ENCODE measurements around the gene HOXD10.

The HOXD10 gene

DNA sequence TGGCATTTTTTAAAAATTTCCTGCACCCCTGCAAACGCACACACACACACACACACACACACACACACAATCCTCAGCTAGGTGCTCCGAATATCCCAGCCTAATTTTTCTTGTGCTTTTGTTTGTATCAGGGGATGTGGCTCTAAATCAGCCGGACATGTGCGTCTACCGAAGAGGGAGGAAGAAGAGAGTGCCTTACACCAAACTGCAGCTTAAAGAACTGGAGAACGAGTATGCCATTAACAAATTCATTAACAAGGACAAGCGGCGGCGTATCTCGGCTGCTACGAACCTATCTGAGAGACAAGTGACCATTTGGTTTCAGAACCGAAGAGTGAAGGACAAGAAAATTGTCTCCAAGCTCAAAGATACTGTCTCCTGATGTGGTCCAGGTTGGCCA, 22.2 kb upstream of the HOXD10 start:
- in situ Hi-C loops (cut with HindIII; ENCODE audit: low sequenced_read_pairs): loop anchor here (5.0 to 10.0 kb wide), 3 partner anchors 102 to 620 kb away; no protein-coding TSS in a partner anchor

DNA sequence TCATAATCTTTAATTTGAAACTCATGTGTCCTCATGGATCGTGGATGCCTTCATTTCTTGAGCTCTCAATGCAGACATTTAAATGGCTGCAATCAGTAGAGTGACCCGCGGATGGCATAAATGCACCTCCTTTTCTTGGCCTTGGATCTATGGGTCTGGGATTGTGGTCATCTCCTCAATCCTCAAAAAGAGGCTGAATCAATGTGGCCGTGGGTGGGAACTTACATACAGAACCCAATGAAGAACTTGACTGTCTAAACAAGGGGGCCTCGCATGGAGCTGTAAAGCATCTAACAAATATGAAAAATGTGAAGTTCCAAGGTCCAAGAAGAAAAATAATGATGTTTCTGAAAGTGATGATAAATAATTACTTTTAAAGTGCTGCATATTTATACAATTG, 21.2 kb upstream of the HOXD10 start:
- in situ Hi-C loops (cut with HindIII; ENCODE audit: low sequenced_read_pairs): loop anchor here (10.0 kb wide), 1 partner anchor 621 kb away; no protein-coding TSS in a partner anchor

DNA sequence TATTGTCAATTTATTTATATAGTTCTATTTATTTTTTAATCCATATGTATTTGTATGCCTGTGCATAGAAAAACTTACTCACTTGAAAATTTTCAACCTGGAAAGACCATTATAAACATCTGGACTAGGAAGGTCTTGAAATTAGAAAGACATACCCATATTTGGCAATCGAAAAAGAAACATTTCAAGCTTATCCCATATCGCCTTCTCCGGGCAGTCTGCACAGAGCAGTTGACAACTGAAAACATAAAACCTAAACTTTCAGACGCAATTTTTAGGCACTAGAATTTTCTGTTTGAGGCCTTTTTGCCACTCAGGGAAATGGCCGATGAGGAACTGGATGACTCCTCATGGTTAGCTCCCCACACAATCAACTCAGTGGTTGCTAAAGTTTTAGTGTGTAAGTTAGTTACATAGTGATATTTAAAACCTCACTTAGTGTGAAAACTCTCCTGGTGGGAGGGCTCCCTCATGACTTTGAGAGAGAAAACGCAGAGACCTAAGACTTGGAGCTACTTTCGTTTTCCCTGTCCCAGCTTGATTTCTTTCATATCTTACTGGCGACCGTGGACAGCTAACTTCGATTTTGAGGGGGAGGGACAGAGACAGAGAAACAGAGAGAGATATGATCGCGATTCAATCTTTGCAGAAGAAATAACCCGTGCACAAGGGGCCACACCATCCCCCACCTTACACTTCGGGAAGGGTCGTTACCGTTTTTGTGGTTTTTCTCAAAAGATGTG, 20.2 kb upstream of the HOXD10 start:
- in situ Hi-C loops (cut with HindIII; ENCODE audit: low sequenced_read_pairs): loop anchor here (10.0 kb wide), 1 partner anchor 622 kb away; no protein-coding TSS in a partner anchor

DNA sequence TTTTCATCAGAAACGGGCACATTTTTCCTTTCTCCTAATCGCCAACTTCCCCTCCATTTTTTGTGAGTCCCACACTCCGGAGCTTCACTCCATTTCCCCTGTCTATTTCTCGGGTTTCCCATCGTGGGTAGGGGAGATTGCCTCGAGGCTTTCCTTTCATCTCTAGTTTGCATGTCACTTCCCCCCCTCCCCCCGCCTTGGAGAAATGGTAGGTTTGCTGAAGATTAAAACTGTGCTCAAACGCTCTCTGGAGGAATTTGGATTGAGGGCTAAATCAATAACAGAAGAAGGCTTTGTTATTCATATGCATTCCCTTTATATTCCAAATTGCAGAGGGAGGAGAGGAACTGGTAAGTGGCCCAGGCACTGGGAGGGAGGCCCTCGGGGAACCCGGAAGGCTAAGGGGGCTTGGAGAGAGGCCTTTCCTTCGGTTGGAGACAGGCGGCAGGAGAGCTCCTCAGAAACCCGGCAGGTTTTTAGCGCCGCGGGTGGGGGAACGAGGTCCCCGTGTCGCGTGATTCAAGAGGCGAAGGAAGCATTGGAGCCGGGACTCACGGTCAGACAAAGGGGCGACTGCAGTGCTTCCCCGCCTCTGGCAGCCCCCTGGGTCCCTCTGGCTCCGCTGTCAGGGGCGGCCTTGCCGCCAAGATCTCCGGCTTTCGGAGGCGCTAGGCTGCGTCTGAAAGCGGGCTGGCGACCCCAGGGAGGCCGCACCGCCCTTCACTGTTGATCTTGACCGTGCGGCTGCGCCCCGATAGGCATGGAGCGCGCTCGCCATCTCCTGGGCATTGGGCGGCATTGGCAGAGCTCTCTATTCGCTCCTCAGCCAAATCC, 19.4 kb upstream of the HOXD10 start:
- in situ Hi-C loops (cut with HindIII; ENCODE audit: low sequenced_read_pairs): loop anchor here (10.0 kb wide), 1 partner anchor 622 kb away; no protein-coding TSS in a partner anchor

DNA sequence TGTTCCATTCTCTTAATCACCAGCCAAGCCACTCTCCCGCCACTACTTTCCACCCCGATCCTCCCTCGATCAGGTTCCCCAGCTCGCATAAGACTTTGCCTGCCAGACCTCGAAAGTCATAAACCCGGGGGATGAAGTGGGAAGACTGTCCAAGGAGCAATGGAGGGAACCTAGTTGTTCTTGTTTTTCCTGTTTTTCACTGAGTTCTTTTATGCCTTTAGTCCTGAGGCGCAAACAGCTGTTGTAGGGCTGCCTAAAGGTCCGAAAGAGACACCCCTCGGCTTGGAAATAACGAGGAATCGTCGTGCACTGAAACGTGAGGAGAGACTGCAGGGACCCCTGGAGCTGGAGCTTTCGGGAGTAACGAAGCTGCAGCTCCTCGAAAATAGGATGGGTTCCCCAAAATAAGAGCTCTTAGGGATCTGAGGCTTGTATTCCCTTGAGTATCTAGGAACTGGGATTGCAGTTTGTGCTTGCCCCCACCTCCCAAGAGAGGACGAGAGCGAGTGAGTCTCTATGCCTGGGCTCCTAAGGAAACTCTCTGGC, 18.7 kb upstream of the HOXD10 start:
- in situ Hi-C loops (cut with HindIII; ENCODE audit: low sequenced_read_pairs): loop anchor here (10.0 kb wide), 1 partner anchor 623 kb away; no protein-coding TSS in a partner anchor

DNA sequence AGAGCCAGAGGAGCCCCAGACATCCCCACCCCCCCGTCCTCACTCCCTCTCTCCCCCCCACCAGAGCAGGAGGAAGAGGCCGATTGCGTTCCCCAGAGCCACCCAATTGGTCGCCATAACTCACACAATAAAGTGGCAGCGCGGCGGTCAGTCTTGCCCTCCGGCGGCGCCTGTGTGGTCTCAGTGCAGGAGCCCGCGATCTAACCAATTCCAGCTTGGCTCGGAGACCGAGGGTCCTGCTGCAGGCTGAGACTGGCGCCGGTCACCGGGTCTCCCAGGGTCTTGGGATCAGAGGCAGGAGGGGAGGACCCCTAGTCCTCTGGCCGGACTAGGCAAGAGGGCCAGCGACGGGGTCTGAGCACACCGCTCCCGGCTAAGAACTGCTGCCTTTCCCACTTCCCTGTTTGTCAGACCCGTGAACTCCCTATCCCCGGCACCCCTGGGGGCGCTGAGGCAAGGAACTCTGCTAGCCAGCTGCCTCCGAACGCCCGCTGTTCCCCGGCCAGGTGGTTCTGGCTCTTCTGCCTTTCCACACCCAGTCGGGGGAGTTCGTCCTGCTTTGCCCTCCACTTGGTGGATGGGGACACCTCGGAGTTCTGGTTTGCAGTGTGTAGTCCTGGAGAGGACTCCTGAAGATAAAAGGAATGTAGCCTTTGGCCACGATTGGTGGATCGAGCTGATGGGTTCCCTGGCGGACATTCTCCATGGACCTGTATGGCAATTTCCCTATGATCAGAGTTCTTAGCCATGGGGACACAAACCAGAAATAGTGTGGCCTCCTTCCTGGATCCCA, 18.0 kb upstream of the HOXD10 start:
- in situ Hi-C loops (cut with HindIII; ENCODE audit: low sequenced_read_pairs): loop anchor here (10.0 kb wide), 1 partner anchor 624 kb away; no protein-coding TSS in a partner anchor

DNA sequence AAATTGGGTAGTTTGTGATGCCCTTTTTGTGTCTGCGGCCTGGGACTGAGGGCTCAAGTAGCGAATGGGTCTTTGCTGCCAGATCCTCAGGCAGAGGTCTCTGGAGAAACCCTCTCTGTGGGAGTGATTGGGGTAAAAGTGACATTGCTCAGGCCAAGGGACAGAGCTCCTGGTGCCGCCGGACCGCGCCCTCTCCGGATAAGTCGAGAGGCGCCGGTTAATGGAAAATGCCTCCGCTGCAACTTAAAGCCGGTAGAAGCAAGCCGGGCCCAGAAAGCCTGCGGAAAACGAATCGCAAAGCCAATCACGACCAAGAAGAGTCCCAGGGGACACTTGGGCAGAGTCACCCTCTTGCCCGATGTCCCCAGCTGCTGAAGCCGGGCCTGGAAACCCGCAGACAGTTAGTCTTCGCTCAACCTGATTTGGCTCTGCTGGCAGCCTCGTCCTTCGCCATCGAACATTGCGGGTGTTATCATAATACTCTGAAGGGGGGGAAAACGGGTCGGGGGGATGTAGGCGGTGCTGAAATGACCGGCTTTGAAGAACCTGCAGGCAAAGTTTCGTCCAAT, 17.3 kb upstream of the HOXD10 start:
- in situ Hi-C loops (cut with HindIII; ENCODE audit: low sequenced_read_pairs): loop anchor here (10.0 kb wide), 1 partner anchor 624 kb away; no protein-coding TSS in a partner anchor

DNA sequence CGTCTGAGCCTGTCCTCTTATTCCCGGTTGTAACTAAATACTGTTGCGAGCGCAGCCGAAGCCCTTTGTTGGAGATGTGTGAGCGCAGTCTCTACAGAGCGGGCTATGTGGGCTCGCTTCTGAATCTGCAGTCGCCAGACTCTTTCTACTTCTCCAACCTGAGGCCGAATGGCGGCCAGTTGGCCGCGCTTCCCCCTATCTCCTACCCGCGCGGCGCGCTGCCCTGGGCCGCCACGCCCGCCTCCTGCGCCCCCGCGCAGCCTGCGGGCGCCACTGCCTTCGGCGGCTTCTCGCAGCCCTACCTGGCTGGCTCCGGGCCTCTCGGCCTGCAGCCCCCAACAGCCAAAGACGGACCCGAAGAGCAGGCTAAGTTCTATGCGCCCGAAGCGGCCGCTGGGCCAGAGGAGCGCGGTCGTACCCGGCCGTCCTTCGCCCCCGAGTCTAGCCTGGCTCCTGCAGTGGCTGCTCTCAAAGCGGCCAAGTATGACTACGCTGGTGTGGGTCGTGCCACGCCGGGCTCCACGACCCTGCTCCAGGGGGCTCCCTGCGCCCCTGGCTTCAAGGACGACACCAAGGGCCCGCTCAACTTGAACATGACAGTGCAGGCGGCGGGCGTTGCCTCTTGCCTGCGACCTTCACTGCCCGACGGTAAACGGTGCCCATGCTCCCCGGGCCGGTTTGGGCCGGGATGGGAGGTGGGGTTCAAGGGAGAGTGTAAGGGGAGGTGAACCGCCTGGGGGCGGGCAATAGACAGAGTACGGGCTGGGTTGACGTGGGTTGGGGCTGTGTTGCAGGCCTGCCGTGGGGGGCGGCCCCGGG, 16.6 kb upstream of the HOXD10 start, which contains the start of gene HOXD12:
Gene HOXD12 (plus strand): TSS at position 68 of the 819 bp plus-strand sequence. CDS start 7 bp downstream, at position 75.
- in situ Hi-C loops (cut with HindIII; ENCODE audit: low sequenced_read_pairs): loop anchor here (10.0 to 25.0 kb wide), 2 partner anchors 625 to 1037 kb away; no protein-coding TSS in a partner anchor

DNA sequence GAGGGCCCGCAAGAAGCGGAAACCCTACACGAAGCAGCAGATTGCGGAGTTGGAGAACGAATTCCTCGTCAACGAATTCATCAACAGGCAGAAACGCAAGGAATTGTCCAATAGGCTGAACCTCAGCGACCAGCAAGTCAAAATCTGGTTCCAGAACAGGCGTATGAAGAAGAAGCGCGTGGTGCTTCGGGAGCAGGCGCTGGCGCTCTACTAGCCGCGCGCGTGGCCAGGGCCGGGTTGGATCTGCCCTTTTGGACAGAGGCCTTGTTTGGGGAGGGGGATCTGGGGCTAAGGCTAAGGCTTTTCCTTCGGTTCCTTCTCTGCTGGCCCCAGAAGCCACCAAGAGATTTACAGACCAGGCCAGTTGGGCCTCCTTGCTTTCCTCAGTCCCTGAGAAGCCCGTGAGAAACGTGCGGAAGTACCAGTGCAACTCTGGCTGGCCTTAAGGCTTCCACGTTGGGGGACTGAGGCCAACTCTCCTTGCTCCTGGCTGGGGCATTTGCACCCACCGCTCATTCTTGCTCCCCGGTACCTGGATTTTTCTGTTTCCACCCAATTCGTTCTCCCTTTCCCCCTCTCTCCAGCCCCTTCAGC, 15.9 kb upstream of the HOXD10 start:
- in situ Hi-C loops (cut with HindIII; ENCODE audit: low sequenced_read_pairs): loop anchor here (25.0 kb wide), 1 partner anchor 1037 kb away; no protein-coding TSS in a partner anchor

DNA sequence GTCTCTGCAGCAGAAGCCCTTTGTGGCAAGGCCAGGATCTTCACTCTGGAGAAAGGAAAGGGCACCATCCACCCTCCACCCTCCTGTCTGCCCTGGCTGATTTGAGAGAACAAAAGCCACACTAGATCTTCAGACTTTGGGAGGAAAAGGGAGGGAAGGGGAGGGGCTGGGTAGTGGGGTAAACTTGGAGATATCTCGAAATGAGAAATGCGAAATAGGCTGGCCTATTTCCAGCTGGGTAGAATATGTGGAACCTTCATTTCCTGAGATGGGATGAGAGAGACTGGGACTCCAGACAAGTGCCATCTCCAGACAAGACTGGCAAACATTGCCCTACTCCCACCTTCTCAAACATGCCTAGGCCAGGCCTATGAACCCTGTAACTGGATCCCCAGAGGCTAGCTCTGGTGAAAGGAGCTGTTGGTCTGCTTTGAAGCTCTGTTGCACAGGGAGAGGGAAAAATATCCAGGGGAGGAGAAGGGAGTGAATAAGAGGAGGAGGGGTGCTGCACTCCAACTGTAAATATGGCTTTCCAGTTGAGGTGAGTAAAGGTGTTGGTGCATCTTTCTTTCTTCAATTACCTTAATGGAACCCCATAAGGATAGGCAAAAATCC, 15.3 kb upstream of the HOXD10 start:
- in situ Hi-C loops (cut with HindIII; ENCODE audit: low sequenced_read_pairs): loop anchor here (25.0 kb wide), 1 partner anchor 1036 kb away; no protein-coding TSS in a partner anchor

DNA sequence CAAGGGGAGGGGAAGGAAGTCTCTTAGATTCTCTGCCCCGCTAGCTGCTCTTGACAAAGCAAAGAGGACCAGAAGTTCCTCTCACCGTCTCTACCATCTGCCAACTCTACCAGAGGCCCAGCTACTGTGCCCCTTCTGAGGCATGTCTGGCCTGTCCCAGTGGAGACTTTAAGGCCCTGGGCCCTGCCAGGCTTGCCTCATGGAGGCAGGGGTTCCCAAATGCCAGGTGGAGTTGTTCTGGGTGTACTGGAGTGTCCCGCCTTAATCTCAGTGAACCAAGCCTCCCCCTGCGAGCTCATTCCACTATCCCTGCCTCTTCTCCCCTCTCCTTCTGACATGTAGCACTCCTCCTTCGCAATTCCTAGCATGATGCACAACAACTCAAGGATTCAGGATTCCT, 14.7 kb upstream of the HOXD10 start:
- in situ Hi-C loops (cut with HindIII; ENCODE audit: low sequenced_read_pairs): loop anchor here (25.0 kb wide), 1 partner anchor 1035 kb away; no protein-coding TSS in a partner anchor

DNA sequence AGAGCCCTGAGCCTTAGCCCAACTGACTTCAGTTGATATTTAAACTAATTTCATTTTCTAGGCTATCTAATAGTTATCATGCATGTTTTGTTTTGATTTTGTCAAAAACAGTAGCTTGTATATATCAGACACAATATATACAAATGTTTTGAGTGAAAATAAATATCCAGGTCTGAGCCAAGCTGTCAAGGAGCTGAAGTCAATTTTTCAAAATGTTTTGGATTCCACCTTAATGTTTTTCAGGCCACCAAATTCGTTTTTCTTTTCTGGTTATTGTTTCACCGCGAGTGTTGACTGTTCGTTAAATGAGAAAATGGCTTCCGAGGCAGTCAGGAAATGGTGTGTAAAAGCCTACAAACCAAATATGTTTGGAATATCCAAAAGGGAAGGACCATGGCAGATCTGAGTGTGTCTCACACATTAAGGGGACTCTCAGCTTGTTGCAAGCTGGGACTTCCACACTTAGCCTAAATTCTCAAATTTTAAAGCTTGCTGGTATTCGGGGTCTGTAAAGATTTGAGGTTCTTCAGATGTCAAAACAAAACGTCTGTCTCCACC, 14.2 kb upstream of the HOXD10 start:
- in situ Hi-C loops (cut with HindIII; ENCODE audit: low sequenced_read_pairs): loop anchor here (25.0 kb wide), 1 partner anchor 1035 kb away; no protein-coding TSS in a partner anchor

DNA sequence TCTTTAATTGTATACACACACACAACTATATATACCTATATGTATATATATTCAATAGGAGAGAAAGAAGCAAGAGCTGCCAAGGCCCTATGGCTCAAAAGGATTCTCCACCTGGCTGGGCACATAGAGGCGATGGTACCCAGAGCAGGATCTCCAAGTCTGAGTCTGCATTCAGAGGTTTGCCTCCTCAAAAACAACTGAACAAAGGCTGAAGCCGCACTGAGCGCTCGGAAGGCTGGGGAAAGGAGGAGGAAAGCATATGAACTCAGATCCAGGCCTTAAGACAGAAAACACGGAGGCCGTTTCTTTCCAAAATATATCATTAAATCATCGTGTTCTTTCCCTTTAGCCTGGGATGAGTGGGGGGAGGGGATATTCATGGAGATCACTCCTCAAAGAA, 13.4 kb upstream of the HOXD10 start:
- in situ Hi-C loops (cut with HindIII; ENCODE audit: low sequenced_read_pairs): loop anchor here (25.0 kb wide), 1 partner anchor 1034 kb away; no protein-coding TSS in a partner anchor

DNA sequence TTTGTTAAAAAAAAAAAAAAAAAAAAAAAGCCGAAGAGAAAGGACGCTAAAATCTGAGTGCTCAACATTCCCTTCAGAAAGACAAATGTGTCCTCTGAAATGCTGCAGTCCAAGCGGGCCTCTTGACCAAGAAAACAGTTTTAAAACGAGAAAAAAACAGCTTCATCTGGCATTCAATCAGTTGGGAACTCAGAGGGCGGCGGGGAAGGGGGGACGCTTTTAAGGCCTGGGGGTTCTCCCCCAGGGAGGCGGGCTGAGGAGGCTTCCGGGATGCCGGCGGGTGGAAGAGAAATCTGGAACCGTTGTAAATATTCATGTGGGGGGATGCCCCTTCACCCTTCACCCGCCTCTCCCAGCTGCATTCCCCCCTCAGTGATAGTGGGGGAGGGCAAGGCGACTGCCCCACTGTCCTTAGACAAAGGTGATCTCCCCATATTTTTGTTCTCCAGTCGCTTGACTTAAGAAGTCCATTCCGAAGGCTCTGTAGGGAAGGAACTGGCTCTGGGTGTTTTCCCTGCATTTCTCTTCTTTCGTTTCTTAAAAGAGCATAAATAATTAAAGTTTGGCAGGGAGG, 12.7 kb upstream of the HOXD10 start:
- in situ Hi-C loops (cut with HindIII; ENCODE audit: low sequenced_read_pairs): loop anchor here (25.0 kb wide), 1 partner anchor 1033 kb away; no protein-coding TSS in a partner anchor

DNA sequence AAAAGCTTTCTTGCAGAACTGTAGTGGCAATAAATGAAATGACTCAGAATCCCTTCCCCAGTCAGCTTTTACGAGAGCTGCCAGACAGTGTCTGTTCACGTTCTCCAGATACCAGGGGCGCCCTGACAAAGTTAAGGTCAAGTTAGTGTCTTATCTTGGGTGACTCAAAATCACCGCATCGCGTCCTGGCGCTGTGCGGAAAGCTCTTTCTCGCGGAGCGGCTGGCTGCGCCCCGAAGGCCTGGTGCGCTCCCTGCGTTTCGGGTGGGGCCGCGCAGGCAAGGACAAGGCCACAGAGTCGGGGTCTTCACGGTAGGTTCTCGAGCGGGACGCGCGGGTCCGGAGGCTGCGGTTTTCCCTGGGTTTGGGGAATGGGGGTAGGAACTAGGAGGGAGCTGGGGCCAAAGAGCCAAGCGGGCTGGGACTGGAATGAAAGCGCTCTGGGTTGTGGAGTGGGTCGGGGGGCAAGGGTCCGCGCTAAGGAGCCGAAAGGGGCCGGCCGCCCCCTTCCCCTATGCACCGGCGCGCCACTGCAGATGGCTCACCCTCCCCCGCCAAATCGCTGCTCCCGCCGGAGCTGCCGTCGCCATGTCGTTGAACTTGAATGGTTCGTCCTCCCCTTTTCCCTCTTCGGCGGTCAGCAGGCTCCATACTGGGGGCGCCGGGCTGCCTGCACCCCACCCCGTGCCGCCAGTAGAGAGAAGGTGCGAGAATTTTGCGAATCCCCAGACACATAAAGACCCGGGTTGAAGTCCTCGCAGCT, 12.1 kb upstream of the HOXD10 start:
- in situ Hi-C loops (cut with HindIII; ENCODE audit: low sequenced_read_pairs): loop anchor here (25.0 kb wide), 1 partner anchor 1033 kb away; no protein-coding TSS in a partner anchor

DNA sequence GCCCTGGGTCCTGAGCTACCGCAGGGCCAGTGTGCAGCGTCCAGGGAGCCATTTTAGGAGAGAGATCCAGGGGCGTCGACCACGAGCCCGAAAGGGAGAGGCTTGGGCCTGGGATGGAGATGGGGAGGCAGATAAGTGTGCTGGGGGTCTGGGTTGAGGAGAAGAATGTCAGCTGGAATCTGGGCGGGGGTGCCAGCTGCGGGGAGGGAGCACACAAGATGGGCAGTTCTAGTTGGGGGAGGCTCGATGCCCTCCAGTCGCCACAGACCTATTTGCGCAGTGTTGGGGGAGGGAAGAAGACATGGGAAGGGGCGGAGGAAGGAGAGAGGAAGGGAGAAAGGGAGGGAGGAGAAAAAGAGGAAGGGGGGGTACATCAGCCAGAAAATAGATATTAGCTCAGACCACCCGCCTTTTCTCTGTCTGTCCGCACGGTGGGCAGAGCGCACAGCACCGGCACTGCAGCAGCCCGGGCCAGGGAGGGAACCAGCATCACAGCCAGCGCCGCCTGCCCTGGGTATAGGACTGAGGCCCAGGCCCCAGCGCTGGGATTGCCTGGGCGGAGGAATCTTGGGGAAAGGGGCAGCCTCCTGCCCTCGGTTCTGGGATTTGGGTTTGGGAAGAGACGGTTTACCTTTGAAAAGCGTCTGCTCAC, 11.4 kb upstream of the HOXD10 start:
- in situ Hi-C loops (cut with HindIII; ENCODE audit: low sequenced_read_pairs): loop anchor here (25.0 kb wide), 1 partner anchor 1032 kb away; no protein-coding TSS in a partner anchor

All from endothelial cell of hepatic sinusoid (primary cell).